NCI-H2196 (cell line): ENCODE measurements around the gene TNFRSF14.
A peak's percentile ranks its signal among the peaks of the same experiment; 100 is the strongest.
"Not testable (repeated sequence)": the region's sequence is repeated elsewhere in the genome, so short reads cannot be mapped to it uniquely, and the experiment has no call there.

Source experiments
- DNase-seq: peaks from one replicate; lab custom pipeline; 2025; ENCODE audit not compliant: unreplicated experiment; lab: John Stamatoyannopoulos, UW

TNFRSF14 gene

GRCh38 chr1:2538376-2538775 lies 17.8 kb upstream of the TNFRSF14 start:
- DNase-seq = no peak

GRCh38 chr1:2538872-2539271 lies 17.3 kb upstream of the TNFRSF14 start:
- DNase-seq = no peak

GRCh38 chr1:2539312-2539907 lies 16.8 kb upstream of the TNFRSF14 start:
- DNase-seq = no peak

GRCh38 chr1:2540816-2541492 lies 15.2 kb upstream of the TNFRSF14 start:
- no peak for DNase-seq

DNA sequence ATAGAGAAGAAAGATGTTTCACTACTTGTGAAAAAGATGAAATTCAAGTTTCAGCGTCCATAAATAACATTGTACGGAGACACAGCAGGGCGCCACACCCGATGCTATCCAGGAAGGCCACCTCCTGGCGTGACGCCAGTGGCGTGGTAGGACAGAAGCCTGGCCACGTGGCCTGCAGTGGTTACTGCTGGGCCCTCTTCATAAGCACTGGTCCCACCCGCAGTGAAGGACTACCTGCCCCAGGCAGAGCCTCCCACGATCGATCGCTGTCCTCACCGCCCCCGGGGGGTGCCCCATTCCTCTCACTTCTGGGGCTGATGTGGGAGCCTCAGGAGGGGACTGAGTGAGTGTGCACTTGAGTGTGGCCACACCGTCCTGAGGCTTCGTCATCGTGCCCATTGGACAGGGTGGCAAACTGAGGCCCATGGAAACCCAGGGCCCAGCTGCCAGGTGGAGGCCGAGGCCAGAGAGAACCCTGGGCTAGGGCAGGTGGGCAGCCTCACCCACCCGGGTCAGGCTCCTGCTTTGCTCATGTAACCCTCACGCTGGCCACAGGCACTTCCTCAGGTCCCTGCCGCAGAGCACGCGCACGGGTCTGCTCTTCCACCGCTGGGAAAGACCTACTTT lies 14.4 kb upstream of the TNFRSF14 start:
- peak; percentile 17 for DNase-seq

DNA sequence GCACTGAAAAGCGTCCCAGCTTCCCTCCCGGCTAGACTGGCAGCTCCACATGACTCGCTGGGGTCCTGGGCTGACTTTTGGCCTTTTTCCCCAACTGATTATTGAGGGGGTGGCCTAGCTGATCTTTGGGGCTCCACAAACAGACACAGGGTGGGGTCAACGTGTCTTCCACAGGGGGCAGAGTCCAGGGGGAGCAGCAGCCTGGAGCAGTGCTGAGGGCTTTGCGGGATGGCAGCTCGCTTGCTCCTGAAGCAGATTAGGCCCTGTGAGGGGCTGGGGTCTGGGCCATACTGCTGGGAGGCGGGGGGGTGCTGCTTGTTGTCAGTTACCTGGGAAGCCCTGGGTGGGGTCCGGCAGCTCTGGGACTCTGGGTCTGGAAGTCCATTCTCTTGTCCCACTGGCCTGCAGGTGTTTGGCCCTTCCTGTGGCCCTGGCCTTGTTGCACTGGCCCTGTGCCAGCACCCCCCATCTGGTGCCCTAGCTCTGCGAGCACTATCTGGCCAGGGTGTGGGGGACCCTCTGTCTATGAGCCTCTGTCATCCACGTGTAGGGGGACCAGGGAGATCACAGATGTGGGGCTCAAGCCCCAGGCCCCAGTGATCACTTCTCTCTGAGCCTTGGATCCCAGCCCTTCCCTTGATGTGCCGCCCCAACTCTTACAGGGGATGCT lies 13.8 kb upstream of the TNFRSF14 start:
- DNase-seq = no peak

DNA sequence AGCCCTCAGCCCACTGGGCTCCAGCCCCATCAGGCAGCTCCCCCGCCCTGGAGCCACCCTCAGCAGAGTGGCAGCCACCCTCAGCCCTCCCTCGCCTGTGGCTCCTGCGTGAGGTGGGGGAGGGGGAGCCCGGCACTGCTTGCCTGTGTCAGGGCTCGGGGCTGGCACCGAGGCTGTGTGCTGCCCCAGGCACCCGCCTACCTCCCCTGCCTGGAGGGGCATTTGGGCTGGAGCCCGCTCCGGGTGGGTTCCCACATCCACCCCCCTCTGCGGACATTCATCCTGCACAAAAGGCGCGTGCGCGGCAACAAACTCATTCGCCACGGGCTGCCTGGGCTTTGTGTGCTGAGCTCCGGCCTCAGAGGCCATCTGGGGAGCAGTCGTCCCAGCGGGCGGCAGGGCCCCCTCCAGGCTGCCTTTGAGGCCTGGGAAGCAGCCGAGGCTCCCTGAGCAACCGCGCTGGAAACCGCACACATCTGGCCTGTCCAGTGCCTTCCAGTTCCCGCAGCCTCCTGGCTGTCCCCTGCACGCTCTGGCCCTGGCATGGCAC lies 12.6 kb upstream of the TNFRSF14 start:
- DNase-seq = no peak

DNA sequence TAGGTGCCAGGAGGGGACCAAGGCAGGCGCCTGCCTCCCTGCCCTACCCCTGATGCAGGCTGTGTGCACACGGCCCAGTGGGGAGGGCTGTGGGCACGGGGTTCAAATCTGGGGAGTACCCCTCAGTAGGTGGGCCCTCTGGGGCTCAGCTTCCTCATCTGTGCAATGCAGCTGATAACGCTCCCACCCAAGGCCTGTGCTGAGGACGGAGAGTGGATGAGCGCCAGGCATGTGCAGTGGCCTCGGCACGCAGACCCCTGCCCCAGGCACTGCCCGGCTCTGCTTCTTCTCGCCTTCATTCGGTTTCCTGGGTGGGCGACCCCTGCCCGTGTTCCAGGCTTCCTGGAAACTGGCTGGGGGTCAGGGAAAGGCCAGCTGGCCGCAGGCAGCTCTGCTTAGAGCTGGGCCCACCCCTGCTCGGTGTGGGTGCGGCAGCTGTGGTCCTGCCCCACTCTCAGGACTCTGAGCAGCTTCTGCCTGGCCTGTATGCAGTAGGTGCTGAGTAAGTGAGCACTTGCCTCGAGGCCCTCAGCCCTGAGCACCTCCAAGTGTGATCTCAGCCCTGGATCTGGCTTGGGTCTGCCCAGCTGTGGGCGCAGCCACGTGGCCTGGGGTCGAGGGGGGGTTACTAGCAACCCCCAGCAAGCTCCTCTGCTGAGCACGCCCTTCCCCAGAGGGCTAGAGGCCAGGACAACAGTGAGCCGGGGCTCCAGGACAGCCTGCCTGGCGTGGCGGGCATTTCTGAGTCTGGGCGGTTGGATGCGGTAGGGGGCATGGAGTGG lies 11.9 kb upstream of the TNFRSF14 start:
- DNase-seq = no peak

GRCh38 chr1:2544875-2545640 lies 11.1 kb upstream of the TNFRSF14 start:
- DNase-seq = no peak

DNA sequence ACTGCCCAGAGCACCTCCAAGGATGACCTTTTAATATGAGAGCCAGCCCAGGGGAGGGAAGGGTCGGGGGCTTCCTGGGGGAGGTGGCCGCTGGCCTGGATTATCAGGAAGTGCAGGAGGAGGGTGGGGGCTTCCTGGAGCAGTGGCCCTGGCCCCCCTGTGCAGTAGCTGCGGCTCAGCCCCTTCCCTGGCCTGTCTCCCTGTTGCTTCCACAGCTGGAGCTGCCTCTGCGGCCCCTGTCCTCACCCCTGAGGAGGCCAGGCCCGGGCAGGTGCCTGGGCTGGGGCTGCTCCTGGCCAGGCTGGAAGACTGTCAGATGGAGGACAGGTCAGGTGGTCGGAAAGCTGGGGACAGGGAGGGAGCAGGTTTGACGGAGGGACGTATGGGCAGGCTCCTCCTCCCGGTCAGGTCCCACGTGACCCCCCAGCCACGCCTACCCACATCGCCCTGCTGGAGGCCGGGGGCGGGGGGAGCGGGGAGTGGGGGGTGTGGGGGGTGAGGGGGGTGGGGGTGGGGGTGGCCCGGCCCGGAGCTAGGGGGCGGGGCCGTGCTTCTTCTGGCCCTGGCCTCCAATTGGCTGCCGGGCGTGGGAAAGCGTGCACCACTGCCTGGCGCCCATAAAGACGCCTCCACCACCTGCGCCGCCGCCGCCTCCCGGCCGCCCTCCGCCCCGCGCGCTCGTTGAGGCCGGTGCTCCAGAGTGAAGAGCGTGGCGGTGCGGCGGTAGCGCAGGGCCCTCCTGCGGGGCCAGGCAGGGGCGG lies 10.2 kb upstream of the TNFRSF14 start:
- peak; percentile 92 for DNase-seq

GRCh38 chr1:2546515-2547209 lies 9.5 kb upstream of the TNFRSF14 start:
- DNase-seq = peak; percentile 96

- no peak for DNase-seq
Measured at GRCh38 chr1:2547210-2548067, 8.7 kb upstream of the TNFRSF14 start.

- DNase-seq = peak; percentile 89
Measured at GRCh38 chr1:2548068-2548589, 8.0 kb upstream of the TNFRSF14 start.

DNA sequence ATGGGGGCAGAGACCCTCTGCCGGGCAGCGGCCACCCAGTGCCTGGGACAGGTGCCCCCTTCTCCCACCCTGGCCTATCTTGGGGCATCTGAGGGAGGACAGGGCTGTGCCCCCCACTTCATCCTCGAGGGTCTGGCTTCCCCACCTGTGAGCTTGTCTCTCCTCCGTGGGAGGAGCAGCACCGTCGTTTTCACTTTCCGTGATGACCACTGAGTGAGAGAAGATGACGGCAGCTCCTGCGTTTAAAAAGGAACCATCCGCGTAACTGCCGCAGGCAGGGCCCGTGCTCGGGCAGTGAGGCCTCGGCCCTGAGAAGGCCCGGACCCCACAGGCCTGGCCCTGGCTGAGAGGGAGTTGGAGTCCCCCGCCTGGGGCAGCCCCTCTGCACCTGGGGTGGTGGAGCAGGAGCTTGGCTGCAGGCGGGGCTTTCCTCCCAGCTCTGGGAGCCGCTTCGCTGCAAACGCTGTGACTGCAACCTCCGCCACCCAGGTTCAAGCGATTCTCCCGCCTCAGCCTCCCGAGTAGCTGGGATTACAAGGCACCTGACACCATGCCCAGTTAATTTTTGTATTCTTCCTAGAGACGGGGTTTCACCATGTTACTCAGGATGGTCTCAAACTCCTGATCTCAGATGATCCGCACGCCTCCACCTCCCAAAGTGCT lies 6.7 kb upstream of the TNFRSF14 start:
- not testable (repeated sequence) for DNase-seq

DNA sequence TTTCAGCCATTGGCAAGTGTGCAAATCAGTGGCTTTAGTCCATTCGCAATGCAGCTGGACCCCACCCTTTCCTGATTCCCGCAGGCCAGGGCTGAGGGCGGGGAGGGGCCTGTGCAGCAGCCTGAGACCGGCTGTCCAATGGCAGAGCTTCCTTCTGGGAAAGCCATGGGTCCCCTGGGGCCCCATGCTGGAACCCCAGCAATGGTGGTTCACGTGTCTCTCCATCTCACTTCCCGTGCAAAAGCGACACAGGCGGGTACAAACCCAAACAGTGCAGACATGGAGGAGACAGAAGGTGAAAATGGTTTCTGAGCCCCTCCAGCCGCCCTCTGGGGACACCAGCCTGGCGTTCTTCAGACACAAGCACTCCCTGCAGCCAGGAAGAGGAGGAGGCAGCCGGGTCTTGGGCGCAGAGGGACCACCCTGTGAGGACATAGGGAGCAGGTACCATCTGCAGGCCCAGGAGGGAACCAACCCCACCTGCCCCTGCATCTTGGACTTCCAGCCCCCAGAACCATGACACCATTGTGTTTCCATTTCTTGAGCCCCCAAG lies 5.8 kb upstream of the TNFRSF14 start:
- not testable (repeated sequence) for DNase-seq

GRCh38 chr1:2551544-2551943 lies 4.6 kb upstream of the TNFRSF14 start:
- DNase-seq = not testable (repeated sequence)

- DNase-seq = no peak
Measured at GRCh38 chr1:2552189-2552588, 4.0 kb upstream of the TNFRSF14 start.
